CD4-positive, alpha-beta T cell treated with Interleukin-4 for 1 hour (primary cell): ENCODE results near the gene CLASP1.
"Not testable (repeated sequence)": the region's sequence is repeated elsewhere in the genome, so short reads cannot be mapped to it uniquely, and the experiment has no call there.

Source experiments
- DNase-seq, 2 donors: peaks; one replicate each; pipeline ENCODE4 v3.0.0-alpha.2; 2020 to 2022

Gene CLASP1

DNA sequence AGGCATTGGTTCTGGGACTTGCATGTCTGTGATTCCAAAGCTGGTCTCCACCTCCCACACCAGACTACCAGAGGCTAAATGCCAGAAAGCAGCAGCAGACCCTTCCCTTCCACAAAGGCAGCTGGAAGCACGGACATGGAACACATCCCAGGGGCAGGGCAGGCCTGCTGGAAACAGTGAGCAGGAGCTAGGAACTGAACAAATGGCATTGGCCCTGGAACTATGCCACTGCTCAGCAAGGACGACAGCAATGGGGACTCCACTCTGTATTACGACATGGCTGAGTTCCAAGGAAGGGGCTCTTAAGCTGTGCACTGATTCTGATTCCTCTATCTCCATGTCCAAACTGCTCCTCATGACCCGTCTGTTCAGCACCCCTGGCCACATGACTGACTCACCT lies 286.5 kb downstream of the CLASP1 start:
- DNase-seq, result no peak

DNA sequence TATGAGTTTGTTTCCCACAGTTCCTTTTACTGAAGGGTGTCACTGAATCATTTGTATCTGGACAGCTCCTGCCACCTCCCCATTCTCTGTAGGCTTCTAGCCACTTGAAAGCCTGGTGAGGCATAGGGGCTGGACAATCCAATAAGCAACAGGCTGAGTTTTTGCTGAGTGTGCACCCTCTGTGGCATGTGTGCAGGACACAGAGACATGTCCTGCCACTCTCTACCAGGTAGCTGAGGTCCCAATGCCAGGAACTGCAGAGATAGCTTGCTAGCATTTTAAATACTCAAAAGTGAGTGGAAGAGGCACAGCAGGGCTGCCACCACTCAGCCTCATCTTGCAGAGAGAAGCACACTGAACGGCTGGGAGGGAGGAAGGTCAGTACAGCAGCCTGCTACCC lies 287.0 kb downstream of the CLASP1 start:
- DNase-seq, result no peak

DNA sequence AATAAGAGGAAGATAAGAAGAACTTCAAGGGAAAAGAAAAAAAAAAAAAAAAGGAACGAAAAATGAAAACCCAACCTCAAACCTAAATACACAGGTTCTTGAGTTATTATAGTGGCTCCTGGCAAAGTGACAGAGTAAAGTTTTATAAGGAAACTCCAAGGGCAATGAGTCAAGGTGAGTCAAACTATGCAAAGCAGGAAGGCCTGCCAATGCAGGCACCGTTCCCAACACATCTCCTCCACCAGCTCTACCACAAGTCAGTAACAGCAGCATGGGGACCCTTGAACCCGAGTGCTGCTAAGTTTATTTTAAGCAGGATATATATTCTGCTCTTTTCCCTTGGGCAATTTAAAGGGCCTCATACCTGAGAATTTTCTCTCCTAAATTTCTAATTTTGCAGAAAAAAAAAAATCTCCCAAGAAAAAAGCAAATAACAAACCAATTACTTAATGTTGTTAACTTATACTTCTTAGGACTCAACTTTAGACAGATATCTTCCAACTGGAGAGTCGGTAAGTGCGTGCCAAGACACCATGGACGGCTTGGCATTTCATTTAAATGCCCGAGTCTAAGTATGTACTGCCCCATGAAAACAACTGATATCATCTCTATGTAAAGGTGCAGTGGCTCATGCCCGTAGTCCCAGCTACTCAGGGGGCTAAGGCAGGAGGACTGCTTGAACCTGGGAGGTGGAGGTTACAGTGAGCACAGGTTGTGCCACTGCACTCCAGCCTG lies 288.5 kb downstream of the CLASP1 start:
- no peak for DNase-seq

DNA sequence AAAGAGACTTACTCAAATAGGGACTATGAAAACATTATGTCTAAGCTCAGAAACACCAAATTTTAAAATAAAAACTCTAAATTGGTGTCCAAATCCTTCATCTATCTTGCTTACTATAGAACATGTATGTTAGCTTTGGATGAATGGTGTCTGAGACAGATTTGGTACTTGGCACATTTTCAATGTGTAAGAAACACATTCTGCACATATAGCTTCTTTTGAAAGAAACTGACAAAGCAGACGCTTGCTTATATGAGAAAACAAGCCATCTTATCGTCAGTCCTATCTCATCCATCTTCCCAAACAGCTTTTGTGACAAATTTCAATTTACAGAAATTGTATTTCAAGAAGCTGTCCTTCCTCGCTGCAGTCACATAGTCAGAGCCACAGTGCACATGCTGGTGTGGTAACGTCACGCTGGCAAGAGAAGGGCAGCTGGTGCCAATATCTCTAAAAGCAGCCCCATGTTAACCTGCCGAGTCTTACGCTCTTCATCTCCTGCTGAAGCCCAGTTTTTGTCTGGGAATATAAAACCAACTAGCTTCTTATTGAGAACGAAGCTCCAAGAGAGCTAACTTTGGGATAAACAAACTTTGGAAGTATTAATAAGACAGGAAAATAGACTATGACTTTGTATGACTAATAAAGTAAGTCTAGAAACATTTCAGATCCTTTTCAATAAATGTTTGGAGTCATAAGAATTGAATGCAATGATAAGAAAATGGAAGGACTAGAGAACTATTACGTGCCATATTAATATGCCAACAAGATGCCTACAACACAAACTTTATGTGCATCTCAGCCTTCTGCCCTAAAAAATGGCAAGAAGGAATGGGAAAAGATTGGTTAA lies 289.3 kb downstream of the CLASP1 start:
- no peak for DNase-seq

DNA sequence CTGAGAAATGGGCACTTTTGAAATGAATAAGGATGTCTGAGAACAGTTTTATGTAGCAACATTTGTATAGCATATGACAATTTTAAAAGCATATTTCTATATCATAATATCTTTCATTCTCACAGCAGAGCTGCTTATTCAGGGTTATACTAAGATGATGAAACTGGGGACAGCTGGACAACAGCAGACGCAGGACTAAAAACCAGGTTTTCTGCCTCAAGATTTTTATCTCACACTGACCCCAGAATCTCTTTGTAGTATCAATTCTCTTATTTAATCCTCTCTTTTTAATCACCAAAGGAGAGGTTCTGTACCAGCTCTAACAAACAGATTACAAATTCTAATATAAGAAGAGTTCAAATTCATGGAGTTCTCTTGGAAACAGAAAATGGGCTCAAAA lies 290.1 kb downstream of the CLASP1 start:
- no peak for DNase-seq

DNA sequence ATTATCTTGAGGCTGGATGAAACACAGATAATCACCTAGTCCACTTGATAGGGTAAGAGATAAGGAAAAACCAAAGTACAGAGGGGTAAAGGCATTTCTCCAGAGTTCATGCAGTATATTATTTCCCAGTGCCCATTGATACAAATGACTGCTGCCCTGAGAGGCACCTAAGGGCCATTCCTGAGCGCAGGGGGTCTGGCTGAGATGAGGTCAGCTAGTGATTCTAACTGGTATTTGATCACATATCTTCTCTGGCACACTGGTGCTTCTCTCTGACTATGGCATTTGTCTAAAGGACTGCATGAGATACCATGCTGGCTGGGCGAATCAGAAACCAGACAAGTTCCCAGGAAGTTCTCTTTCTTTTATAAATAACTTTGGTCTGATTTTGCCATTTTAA lies 291.0 kb downstream of the CLASP1 start:
- no peak for DNase-seq

DNA sequence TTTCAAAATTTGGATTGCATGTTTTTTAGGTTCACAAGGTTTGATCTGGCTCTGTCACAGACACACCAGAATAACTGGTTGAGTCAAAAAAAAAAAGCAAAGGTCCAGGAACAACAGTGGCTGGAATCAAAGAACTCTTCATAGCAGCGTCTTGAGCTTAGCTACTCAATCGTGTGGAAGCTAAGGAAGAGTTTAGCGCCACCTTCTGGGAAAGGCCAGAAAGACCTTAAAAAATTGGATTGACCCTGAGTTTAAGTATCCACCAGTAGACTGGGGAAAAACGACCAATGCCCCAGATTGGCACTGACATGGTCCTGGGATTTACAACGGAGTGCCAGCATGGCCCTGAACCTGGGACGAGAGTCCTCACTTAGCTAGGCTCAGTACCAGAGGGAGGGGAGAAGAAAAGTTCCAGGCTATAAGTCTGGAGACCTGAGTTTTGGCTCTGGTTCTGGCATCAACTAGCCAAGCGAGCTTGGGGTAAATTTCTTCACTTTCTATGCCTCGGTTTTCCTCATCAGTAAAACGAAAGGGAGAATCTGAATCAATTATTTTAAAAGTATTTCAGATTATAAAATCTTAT lies 293.1 kb downstream of the CLASP1 start:
- peak in 1 of 2 donors; percentile 14 for DNase-seq

DNA sequence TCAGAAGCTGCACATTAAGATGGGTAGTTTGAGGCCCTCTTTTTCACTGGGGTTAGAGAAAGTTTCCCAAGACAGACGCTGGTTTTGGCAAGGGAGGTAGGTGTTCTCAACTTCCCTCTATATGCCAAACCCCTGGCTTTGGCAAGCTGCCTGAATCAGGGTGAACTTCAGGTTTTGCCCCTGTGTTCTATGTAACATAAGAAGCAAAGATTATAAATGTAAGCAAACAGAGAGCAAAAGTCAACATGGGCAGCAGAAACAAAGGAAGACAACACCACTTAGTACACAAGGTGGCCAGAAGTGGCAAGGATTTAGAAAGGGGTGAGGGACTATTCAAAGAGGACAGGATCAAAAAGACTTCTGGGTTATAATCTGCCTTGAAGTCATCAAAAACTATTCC lies 293.8 kb downstream of the CLASP1 start:
- DNase-seq, result no peak

DNA sequence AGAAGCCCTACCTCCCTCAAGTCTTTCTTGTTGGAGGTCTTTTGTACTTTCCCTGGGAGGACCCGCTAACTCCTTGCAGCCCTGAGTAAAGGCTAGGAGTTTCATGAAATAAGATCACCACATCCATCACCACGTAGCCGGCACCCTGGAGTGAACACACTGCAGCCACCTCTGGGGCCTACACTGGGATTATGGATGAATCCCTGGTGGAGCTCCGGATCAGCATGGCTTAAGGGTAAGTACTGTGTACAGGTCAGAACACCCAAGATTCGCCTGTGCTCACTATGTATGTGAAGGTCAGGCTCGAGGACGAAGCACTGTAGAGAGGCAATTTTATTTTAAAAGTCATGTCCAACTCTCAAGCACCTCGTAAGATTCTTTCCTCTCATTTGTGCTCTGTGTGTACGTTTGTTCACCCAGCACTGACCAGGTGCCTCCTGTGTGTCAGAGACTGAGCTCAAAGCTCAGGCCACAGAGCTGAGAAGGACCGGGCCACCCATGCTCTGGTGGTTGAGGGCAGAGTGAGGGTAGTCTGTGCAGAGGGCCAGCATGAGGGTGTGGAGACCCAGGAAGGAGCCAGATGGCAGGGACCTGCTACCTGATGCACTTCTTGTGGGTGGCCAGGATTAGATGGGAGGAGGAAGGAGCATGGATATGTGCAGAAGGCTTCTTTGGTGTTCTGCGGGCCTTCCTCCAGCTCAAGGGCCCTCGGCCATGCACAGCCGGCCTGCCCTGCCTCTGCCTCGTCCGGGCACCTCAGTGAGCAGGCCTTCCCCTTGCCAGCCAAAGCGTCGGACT lies 297.5 kb downstream of the CLASP1 start:
- no peak for DNase-seq

DNA sequence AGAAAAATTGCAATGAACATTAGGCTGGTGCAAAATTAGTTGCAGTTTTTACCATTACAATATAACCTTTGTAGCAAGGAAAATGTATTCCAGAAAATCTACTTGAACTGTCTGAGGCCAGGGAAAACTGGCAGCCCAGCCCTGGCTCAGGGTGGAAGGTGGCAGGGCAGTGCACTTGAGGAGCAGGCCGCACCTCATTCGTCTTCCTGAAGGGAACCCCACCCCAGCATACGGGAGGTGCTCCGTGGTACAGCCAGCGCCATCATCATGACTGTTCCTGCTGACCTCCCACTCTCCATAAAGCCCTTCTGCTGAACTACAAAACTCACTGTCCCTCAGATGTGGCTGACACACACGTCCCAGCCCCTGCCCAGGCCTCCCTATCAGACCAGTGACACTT lies 298.4 kb downstream of the CLASP1 start:
- DNase-seq, result no peak

DNA sequence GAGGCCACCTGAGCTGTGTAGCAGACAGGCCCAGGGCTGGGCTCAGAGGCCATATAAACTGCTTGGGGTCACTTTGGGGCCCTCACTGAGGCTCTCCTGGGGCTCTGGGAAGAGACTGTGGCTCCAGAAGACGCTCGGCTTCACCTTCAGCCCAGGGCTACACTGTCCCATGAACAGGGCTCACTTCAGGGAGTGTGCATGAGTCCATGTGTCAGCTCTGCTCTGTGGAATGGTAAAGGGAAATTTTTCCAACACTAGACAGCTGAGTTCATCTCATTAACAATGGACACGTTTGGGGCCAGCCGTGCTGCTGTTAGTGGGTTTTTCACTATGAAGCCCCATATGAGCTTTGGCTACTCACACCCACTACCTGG lies 298.9 kb downstream of the CLASP1 start:
- DNase-seq, result no peak

DNA sequence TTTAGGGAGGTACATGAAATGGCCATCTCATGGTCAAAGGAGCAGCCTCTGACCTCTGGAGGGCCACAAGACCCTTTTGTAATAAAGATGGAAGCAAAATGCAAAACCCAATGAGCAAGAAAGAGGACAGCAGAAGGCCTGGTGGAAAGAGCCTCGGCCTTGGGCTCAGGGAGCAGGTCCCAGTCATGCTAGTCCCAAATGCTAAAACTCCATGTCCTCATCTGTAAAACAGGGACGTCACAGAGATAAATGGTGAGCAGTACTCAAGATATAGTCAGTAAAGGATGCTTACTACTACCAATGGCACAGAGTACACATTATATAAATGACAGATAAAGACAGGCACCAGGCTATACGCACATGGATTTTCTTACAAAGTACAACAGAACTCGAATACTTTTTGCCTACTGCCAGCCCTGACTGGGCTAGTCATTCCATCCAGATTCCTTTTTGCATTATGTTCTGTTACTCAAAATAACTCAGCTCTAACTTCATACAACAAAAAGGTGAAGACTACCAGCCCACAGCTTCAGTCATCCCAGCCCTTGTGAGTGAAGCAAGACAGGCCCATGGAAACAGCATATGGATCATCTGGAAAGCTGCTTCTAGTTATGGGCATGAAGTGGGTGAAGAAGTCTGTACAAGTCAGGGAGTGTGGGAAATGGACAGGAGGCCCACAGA lies 299.4 kb downstream of the CLASP1 start:
- no peak for DNase-seq

DNA sequence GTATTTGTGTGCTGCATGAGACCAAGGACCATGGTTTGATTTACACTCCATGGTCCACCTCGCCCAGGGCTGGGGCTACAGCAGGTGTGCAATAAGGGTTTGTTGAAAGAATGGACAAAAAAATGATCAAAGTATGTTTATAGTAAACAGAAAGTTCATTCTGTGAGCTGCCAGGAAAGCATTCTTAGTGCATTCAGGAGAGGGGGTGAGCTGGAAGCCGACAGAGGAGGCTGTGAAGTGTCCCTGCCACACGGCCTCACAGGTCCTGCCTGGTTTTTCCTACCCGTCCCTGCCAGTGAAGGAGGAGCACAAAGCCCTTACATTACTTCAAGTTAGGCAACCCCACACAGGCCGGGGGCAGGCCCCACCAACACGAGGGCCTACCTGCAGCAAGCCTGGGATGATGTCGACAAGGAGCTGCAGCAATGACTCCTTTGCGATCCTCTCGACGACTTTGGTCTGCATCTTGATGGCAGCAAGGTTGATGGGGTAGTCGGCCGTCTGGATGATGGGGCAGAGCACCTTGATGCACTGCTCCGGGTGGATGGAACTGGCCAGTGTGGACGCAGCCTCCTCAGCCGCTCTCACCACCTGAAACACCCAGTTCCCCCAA lies 301.0 kb downstream of the CLASP1 start:
- no peak for DNase-seq

DNA sequence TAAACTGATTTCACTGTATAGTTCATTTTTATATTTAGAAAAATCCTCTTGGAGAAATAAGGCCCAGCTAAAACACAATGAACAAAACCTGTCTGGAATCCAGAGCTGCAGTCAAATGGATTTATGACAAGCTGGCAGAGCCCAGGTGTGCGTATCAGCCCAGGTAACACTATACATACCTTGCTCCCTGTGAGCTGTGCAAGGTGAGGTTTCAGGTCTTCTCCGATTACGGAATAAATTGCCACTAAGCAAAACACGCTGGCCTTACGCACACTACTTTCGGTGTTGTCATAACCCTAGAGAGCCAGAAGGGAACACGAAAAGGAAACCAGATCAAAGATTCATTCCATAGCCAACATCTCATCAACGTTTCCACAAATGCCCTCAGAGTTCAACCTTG lies 302.4 kb downstream of the CLASP1 start:
- no peak for DNase-seq

DNA sequence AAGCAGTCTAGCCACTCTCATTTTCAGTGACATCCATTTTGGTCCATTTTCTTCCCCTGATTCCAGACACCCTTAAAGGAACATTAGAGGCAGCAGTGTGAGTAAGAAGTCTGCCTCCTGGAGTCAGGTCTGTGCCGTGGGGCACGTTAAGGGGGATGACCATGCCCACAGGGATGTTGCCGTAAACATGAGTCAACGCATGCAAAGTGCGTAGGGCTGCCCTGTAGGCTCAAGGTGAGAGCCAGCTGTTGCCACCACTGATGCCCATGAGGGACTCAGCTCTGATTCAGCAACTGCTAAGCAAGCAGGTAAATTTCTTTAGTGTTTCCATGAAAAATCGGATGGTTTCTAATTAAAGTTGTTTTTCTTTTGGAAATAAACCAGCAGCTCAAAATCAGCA lies 302.9 kb downstream of the CLASP1 start:
- DNase-seq, result no peak

DNA sequence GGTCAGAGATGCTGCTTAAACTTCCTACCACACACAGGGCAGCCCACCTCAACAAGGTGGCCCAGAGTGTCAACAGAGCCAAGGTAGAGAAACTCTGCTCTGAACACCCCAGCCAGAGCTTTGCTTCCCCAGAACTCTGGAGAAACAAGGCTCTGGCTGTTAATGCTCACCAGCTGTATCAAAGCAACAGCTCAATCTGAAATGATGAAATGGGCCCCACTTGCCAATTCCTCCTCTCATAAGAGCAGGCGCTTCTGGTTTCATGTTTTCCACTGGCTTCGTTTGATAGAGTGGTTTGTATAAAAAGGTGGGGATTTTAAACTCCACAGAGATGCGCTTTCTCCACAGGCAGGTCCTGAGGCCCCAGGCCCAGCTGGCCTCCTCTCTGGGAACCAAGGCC lies 303.4 kb downstream of the CLASP1 start:
- no peak for DNase-seq

DNA sequence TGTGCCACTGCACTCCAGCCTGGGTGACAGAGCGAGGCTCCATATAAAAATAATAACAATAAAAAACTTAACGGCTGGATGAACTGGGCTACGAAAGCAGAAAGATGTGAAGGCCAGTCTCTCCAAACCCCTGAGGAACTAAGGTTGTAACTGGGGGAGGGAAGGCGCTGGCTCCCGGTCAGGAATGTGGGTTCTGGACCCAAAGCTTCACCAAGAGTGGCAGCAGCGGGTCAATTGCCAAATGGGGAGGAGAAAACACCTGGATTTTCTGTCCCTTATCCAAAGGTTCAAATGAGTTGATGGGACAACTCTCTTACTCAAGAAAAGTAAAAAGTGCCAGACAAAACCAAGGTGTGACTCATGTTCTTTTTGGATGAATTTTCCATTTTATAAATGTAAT lies 304.2 kb downstream of the CLASP1 start:
- no peak for DNase-seq

DNA sequence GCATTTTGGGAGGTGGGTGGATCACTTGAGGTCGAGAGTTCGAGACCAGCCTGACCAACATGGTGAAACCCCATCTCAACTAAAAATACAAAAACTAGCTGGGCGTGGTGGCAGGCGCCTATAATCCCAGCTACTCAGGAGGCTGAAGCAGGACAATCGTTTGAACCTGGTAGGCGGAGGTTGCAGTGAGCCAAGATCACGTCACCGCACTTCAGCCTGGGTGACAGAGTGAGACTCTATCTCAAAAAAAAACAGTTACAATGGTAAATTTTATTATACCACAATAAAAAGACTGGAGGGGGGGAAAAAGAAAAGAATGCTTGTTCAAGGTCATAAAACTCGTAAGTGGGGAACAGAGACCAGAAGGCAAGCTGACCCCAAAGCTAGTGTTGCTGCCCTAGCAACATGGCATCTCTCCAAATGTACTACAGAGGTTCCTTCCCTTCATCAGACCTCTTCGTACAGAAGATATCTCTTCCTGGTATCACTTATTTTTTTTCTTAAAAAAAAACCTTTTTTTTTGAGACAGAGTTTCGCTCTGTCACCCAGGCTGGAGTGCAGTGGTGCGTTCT lies 305.3 kb downstream of the CLASP1 start:
- DNase-seq, result not testable (repeated sequence)

DNA sequence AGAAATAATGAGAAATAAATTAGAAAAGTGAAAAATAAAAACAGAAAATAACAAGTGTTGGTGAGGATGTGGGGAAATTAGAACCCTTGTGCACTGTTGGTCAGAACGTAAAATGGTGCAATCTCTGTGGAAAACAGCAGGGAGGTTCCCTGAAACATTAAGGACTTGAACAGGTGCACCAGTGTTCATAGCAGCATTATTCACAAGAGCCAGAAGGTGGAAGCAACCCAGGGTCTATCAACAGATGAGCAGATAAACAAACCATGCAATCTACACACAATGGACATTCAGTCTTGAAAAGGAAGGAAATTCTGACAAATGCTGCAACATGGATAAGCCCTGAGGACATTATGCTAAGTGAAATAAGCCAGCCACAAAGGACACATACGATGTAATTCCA lies 306.1 kb downstream of the CLASP1 start:
- no peak for DNase-seq

DNA sequence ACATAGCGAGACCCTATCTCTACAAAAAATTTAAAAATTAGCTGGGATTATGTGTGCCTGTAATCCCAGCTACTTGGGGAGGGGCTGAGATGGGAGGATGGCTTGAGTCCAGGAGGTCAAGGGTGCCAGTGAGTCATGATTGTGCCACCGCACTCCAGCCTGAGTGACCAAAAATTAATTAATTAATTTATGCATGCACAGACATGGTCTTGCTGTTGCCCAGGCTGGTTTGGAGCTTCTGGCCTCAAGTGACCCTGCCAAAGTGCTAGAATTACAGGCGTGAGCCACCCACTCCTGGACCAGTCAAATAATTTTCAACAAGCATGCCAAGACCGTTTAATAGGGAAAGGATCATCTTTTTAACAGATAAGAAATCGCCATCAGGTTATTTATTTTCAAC lies 306.5 kb downstream of the CLASP1 start:
- no peak for DNase-seq

DNA sequence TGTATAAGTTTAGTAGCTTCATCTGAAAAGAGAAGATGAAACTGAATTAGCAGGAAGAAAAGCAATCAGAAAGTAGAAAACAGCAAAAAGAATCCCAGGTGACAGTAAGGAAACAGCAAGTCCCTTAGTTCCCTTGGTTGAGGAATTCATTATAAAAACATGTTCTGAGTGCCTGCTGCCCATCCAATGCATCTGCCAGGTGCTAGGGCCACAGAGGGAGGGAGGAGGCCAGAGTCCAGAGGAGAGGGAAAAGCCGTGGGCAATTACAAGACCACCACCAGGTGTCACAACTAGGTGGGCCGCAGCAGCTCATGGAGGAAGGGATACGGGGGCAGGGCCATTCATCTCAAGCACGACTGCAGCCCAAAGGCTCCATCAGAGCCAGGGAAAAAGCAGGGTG lies 308.3 kb downstream of the CLASP1 start:
- DNase-seq, result no peak

DNA sequence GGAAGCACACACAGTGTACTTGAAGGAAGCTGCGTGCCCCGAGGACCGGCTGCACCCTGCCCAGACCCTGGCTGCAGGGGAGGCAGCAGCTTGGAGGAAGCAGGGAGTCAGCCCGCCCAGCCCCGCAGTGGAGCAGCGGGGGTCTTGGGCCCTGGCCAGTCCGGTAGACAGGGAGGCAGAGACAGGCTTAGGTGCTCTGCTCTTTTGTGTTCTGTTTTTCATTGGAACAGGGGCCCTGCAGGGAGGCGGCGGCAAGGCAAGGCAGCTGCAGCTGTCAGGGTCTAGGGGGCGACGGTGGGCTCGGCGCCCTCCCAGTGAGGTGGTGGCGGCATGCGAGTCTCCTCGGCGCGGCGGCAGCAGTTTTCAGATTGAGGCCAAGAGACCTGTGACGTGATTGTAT lies 311.0 kb downstream of the CLASP1 start:
- no peak for DNase-seq
